Liver (tissue), 9 donors: Measurements from ENCODE around the gene LYPLAL1. TPM values are rescaled to one million over a fixed set of nuclear protein-coding genes. Genes with fewer than 3 reads are reported as not detected.

Experiments used
- DNase-seq: peaks from one replicate; pipeline ENCODE4 v3.0.0-alpha.2; 2017; ENCODE audit warnings: low spot score
- H3K27ac ChIP-seq, 2 donors: one replicate each; pipeline ENCODE4 v1.7.0; 2013; ENCODE audit warnings: inconsistent platforms in 2 of 2, low read length in 2 of 2, control low read depth in 1 of 2, low read depth in 1 of 2, mild to moderate bottlenecking in 1 of 2
- H3K27me3 ChIP-seq, 4 donors: one replicate each; pipeline versions ENCODE4 v1.6.1 to v1.7.0; 2013; ENCODE audit warnings: low read length in 3 of 4, inconsistent platforms in 1 of 4, mild to moderate bottlenecking in 1 of 4, moderate library complexity in 1 of 4; ENCODE audit not compliant: control insufficient read depth in 4 of 4, insufficient read depth in 4 of 4
- H3K36me3 ChIP-seq, 4 donors: one replicate each; pipeline versions ENCODE4 v1.6.1 to v1.7.0; 2013; ENCODE audit warnings: low read length in 3 of 4, mild to moderate bottlenecking in 3 of 4, low read depth in 1 of 4, moderate library complexity in 1 of 4; ENCODE audit not compliant: control insufficient read depth in 4 of 4, insufficient read depth in 3 of 4
- H3K4me1 ChIP-seq, 4 donors: one replicate each; pipeline versions ENCODE4 v1.6.1 to v1.7.0; 2013; ENCODE audit warnings: low read length in 3 of 4, mild to moderate bottlenecking in 3 of 4, moderate library complexity in 1 of 4; ENCODE audit not compliant: control insufficient read depth in 4 of 4, insufficient read depth in 4 of 4
- H3K4me3 ChIP-seq, 3 donors: one replicate each; pipeline versions ENCODE4 v1.6.1 to v1.7.0; 2013; ENCODE audit warnings: low read length in 3 of 3, control low read depth in 1 of 3, low read depth in 1 of 3, mild to moderate bottlenecking in 1 of 3
- H3K9ac ChIP-seq, 2 donors: one replicate each; pipeline ENCODE4 v1.7.0; 2013; ENCODE audit warnings: low read length in 2 of 2, mild to moderate bottlenecking in 2 of 2, moderate library complexity in 2 of 2, control low read depth in 1 of 2, low read depth in 1 of 2
- H3K9me3 ChIP-seq, 4 donors: one replicate each; pipeline versions ENCODE4 v1.6.1 to v1.7.0; 2013; ENCODE audit warnings: low read length in 3 of 4; ENCODE audit not compliant: control insufficient read depth in 4 of 4
- EGR1 ChIP-seq, 2 donors: IDR thresholded peaks; 2 replicates each; pipeline ENCODE4 v1.6.1; 2016 to 2018; ENCODE audit warnings: antibody characterized with exemption in 2 of 2, low read depth in 2 of 2
- FOXA2 ChIP-seq: IDR thresholded peaks from 2 replicates; pipeline ENCODE4 v1.6.1; 2016; ENCODE audit warnings: antibody characterized with exemption
- GABPA ChIP-seq, 2 donors: IDR thresholded peaks in 1 of 2; conservative IDR thresholded peaks in 1 of 2; 2 replicates each; pipeline ENCODE4 v1.6.1; 2016; ENCODE audit warnings: antibody characterized with exemption in 2 of 2, mild to moderate bottlenecking in 1 of 2, moderate library complexity in 1 of 2
- HNF4A ChIP-seq, 2 donors: conservative IDR thresholded peaks; 2 replicates each; pipeline ENCODE4 v1.6.1; 2016; ENCODE audit warnings: antibody characterized with exemption in 2 of 2, mild to moderate bottlenecking in 2 of 2
- HNF4G ChIP-seq: IDR thresholded peaks from 2 replicates; pipeline ENCODE4 v1.6.1; 2016; ENCODE audit warnings: antibody characterized with exemption
- JUND ChIP-seq, 2 donors: IDR thresholded peaks; 2 replicates each; pipeline ENCODE4 v1.6.1; 2016; ENCODE audit warnings: antibody characterized with exemption in 2 of 2
- NR2F2 ChIP-seq: IDR thresholded peaks from 2 replicates; pipeline ENCODE4 v1.6.1; 2016; ENCODE audit warnings: antibody characterized with exemption
- RAD21 ChIP-seq, 2 donors: IDR thresholded peaks; 2 replicates each; pipeline ENCODE4 v1.6.1; 2016; ENCODE audit warnings: antibody characterized with exemption in 2 of 2, mild to moderate bottlenecking in 2 of 2
- RXRA ChIP-seq, 2 donors: IDR thresholded peaks; 2 replicates each; pipeline ENCODE4 v1.6.1; 2017 to 2018; ENCODE audit warnings: antibody characterized with exemption in 2 of 2, mild to moderate bottlenecking in 1 of 2
- SP1 ChIP-seq: IDR thresholded peaks from 2 replicates; pipeline ENCODE4 v1.6.1; 2018; ENCODE audit warnings: antibody characterized with exemption, mild to moderate bottlenecking
- YY1 ChIP-seq: IDR thresholded peaks from 2 replicates; pipeline ENCODE4 v1.6.1; 2016; ENCODE audit warnings: antibody characterized with exemption, mild to moderate bottlenecking
- WGBS: extraction: QIAGEN DNeasy Blood & Tissue Kit; methylation state at CpG from one replicate; pipeline ENCODE4 v1.1.7; 2013; 5-methylcytosine and 5-hydroxymethylcytosine counted together
- polyA plus RNA-seq, 2 donors: library from polyadenylated mRNA; stranded (reverse) in 1 of 2; unstranded in 1 of 2; fragments of 200-250 nt in 1 of 2; fragments of >200 nt in 1 of 2; fragmentation: Nextera tagmentation in 1 of 2; extraction: Ambion mirVana in 1 of 2; gene quantifications; one replicate each; pipeline versions ENCODE4 v1.2.1 to v1.2.3, GENCODE V29; 2013 to 2015
- total RNA-seq, 2 donors: library from RNA; depleted of rRNA; stranded (reverse); fragments of >200 nt; gene quantifications; one replicate each; pipeline ENCODE4 v1.2.3, GENCODE V29; 2014
- TF ChIP-seq, protein P1 (sequence below): IDR thresholded peaks from 2 replicates; pipeline ENCODE4 v1.6.1; 2016; ENCODE audit warnings: antibody characterized with exemption
- TF ChIP-seq, protein P2 (sequence below): IDR thresholded peaks from 2 replicates; pipeline ENCODE4 v1.6.1; 2016; ENCODE audit warnings: antibody characterized with exemption
- TF ChIP-seq, protein P3 (sequence below): fragments of 150-350 bp; IDR thresholded peaks from 2 replicates; pipeline ENCODE4 v1.5.1; 2017; ENCODE audit warnings: improper control_type of control experiment, low read depth, low read length; ENCODE audit not compliant: missing input control
- TF ChIP-seq, protein P4 (sequence below): IDR thresholded peaks from 2 replicates; pipeline ENCODE4 v1.6.1; 2016; ENCODE audit warnings: antibody characterized with exemption, mild to moderate bottlenecking
- donor health status: healthy.
- donor health status: healthy.
- donor health status: healthy.
- donor health status: healthy.
- donor health status: healthy.

LYPLAL1 gene
- total and polyA plus RNA-seq, 4 donors, result 10.3 to 57.4 (median 13.7) TPM

DNA sequence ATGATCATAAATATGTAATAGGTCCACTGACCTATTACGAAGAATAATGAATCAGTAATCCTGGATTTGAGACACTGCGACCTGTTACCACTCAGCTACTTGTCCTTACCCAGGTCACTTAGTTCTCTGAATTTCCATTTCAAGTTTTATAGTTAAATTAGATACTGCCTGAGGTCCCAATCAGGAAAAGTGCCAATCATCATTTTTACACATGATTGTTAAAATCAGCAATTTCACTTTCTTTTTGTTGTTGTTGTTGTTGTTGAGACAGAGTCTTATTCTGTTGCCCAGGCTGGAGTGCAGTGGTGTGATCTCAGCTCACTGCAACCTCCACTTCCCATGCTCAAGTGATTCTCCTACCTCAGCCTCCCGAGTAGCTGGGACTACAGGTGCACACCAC lies 22.8 kb upstream of the LYPLAL1 start:
- peaks cover 0 to 2% (median 0%) of the 10 kb centered on the region in 4 donors for H3K4me1 ChIP-seq
- no peaks in the 10 kb centered on the region for H3K36me3 ChIP-seq
- no peak for DNase-seq
- no peak for TF ChIP-seq FOXA2
- TF ChIP-seq SP1, result no peak
- TF ChIP-seq HNF4A (conservative IDR thresholded peaks at IDR 0.05), result no peak
- TF ChIP-seq GABPA (IDR thresholded peaks at IDR 0.05 in 1 of 2, conservative IDR thresholded peaks at IDR 0.05 in 1 of 2), result no peak
- no peak for TF ChIP-seq RXRA (IDR thresholded peaks at IDR 0.05)
- TF ChIP-seq, protein P1, sequence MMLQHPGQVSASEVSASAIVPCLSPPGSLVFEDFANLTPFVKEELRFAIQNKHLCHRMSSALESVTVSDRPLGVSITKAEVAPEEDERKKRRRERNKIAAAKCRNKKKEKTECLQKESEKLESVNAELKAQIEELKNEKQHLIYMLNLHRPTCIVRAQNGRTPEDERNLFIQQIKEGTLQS, result no peak
- TF ChIP-seq HNF4G, result no peak
- TF ChIP-seq NR2F2, result no peak
- no peak overlapping the region for H3K4me3 ChIP-seq
- H3K9ac ChIP-seq, result no peak overlapping the region
- H3K9me3 ChIP-seq, result no peaks in the 10 kb centered on the region
- H3K27ac ChIP-seq, result no peak overlapping the region
- 95% methylated on average over 3 of the region's 3 CpGs for WGBS
- no peaks in the 10 kb centered on the region for H3K27me3 ChIP-seq

DNA sequence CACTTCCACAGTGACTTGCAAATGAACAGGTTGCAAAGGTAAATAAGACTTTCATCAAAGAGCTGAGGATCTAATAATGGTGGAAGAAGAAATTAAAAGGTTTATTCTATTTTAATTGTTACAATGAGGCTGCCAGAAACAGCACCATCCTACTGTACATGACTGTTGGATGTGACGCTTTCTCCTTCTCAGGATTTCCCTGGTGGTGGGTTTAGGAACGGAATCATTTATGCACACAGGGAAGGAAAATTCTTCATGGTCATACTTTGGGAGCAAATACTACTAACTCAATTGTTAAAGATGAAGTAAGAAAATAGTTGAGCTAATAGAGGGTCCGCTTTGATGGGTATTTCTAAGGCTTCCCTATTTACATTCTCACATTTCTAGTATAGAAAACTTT lies 22.2 kb upstream of the LYPLAL1 start:
- Histone ChIP-seq H3K4me3 (no peak overlapping the region), H3K27me3 (no peaks in the 10 kb centered on the region), H3K36me3 (no peaks in the 10 kb centered on the region), H3K9ac (no peak overlapping the region), H3K27ac (no peak overlapping the region), H3K4me1 (no peaks in the 10 kb centered on the region), H3K9me3 (no peaks in the 10 kb centered on the region)
- TF ChIP-seq, protein P2, sequence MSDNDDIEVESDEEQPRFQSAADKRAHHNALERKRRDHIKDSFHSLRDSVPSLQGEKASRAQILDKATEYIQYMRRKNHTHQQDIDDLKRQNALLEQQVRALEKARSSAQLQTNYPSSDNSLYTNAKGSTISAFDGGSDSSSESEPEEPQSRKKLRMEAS, result no peak
- TF ChIP-seq YY1 (no peak), FOXA2 (no peak), RAD21 (IDR thresholded peaks at IDR 0.05) (no peak), JUND (IDR thresholded peaks at IDR 0.05) (no peak), EGR1 (IDR thresholded peaks at IDR 0.05; ENCODE audit: low read depth in 2 of 2) (no peak)
- TF ChIP-seq, protein P3, sequence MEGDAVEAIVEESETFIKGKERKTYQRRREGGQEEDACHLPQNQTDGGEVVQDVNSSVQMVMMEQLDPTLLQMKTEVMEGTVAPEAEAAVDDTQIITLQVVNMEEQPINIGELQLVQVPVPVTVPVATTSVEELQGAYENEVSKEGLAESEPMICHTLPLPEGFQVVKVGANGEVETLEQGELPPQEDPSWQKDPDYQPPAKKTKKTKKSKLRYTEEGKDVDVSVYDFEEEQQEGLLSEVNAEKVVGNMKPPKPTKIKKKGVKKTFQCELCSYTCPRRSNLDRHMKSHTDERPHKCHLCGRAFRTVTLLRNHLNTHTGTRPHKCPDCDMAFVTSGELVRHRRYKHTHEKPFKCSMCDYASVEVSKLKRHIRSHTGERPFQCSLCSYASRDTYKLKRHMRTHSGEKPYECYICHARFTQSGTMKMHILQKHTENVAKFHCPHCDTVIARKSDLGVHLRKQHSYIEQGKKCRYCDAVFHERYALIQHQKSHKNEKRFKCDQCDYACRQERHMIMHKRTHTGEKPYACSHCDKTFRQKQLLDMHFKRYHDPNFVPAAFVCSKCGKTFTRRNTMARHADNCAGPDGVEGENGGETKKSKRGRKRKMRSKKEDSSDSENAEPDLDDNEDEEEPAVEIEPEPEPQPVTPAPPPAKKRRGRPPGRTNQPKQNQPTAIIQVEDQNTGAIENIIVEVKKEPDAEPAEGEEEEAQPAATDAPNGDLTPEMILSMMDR, result no peak
- TF ChIP-seq, protein P4, sequence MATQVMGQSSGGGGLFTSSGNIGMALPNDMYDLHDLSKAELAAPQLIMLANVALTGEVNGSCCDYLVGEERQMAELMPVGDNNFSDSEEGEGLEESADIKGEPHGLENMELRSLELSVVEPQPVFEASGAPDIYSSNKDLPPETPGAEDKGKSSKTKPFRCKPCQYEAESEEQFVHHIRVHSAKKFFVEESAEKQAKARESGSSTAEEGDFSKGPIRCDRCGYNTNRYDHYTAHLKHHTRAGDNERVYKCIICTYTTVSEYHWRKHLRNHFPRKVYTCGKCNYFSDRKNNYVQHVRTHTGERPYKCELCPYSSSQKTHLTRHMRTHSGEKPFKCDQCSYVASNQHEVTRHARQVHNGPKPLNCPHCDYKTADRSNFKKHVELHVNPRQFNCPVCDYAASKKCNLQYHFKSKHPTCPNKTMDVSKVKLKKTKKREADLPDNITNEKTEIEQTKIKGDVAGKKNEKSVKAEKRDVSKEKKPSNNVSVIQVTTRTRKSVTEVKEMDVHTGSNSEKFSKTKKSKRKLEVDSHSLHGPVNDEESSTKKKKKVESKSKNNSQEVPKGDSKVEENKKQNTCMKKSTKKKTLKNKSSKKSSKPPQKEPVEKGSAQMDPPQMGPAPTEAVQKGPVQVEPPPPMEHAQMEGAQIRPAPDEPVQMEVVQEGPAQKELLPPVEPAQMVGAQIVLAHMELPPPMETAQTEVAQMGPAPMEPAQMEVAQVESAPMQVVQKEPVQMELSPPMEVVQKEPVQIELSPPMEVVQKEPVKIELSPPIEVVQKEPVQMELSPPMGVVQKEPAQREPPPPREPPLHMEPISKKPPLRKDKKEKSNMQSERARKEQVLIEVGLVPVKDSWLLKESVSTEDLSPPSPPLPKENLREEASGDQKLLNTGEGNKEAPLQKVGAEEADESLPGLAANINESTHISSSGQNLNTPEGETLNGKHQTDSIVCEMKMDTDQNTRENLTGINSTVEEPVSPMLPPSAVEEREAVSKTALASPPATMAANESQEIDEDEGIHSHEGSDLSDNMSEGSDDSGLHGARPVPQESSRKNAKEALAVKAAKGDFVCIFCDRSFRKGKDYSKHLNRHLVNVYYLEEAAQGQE, result no peak
- DNase-seq, result no peak
- 96% methylated on average over 3 of the region's 3 CpGs for WGBS
